HG02759 (cell line): ENCODE data around the gene RNU4-1.
"Not testable (repeated sequence)": the region's sequence is repeated elsewhere in the genome, so short reads cannot be mapped to it uniquely, and the experiment has no call there.

ENCODE experiments used
- ATAC-seq: cut with Tn5 transposase; IDR thresholded peaks from one replicate; pipeline ENCODE4 v1.9.1; 2021; ENCODE audit warnings: mild to moderate bottlenecking, moderate library complexity; ENCODE audit not compliant: unreplicated experiment

The RNU4-1 gene

DNA sequence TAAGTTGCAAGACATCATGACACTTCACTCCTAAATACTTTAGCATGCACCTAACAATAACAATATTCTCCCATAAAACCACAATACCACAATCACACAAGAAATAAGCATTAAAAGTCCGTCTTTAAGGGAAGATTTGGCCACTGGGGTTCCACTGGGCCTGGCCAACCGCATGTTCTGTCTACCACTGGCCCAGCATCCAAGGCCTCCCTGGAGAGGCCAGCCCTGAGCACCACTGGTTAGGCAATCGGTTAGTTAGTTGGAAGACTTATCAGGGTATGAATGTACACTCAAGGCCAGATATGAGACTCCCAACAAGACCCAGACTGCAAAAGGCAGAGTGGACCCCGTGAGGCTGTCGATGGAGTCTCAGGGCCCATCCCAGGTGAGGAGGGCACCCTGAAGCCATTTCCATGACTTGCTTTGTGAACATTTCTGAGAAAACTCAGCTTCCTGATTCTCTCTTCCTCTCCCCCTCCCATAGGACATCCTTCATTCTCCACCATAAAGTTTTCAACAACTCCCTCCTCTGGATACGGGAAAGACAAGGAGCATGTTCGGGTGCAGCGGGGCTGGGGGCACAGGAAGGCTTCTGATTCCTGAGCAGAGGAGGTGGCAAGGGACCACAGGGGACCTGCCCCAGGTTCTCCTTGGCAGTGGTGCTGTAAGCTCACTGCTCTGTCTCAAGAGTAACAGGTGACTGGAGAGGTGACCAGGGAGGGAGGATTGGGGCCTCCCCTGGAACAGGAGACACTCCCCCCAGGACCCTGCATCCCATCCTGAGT is 33.4 kb downstream of the RNU4-1 start:
- no peak for ATAC-seq

DNA sequence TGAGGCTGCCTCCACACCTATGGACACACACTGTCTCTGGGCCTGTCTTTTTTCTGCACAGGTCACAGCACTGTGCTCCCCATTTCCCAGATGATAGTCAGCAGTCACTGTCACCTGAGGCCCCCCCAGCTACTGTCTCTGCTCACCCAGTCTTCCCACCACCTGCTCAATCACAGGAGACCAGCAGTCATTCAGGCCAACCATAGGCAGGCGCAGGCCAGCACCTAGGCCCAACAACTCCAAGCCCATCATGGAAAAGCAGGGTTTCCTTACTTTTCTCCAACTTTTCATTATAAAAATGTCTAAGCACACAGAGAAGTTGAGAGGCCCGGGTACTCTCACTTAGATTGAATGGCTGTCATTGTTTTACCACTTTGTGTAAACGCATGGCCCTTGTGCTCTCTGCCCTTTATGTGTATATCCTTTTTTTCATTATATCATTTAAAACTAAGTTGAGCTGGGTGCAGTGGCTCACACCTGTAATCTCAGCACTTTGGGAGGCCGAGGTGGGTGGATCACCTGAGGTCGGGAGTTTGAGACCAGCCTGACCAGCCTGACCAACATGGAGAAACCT is 34.6 kb downstream of the RNU4-1 start:
- ATAC-seq = no peak

DNA sequence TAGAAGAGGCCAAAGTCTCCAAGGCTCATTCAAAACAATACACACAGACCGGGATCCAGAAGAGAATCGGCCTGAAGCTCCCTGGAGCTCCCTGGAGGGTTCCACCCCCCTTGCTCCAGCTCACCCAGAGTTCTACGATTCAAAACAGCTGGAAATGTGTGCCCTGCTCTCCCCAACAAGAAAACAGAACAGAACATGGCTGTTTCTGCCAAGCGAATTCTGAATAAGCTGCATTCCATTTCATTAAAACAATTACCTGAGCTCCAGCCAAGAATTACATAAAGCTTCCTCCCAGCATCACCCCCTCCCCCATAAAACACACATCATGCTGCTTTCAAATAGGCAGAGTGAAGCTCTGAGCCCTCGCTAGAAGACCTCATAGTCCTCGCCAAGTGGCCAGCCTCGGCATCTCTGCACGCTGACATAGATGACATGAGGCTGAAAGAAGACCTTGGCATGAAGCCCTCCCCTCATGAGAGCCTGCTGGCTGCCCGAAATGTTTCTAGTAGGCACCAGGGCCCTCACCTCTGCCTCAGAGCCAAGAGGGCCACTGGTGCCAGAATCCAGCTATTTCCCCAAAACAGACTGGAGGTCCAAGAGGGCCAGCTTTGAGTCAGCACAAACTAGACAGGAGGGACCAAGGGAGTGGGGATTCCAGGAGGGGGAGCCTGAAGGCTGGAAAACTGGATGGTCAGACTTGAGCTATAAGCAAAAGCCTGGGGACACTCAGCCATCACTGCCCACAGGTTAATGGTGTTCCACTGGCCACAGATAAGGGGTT is 35.8 kb downstream of the RNU4-1 start:
- no peak for ATAC-seq

DNA sequence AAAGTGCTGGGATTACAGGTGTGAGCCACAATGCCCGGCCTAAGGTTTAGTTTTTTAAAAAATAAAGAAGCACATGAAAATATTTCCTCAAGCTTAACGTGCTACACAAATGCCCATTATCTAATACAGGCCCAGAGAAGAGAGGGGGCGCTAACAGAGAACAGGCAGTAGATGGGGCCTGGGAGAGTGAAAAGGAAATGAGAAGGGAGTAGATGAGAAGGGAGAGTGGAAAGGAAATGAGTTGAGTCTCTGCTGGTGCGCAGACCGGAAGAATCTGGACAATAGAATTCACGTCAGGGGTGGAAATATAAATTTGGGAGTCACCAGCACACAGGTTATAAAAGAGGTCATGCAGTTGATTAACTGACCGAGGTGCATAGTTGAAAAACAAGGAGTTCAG is 38.2 kb downstream of the RNU4-1 start:
- no peak for ATAC-seq

DNA sequence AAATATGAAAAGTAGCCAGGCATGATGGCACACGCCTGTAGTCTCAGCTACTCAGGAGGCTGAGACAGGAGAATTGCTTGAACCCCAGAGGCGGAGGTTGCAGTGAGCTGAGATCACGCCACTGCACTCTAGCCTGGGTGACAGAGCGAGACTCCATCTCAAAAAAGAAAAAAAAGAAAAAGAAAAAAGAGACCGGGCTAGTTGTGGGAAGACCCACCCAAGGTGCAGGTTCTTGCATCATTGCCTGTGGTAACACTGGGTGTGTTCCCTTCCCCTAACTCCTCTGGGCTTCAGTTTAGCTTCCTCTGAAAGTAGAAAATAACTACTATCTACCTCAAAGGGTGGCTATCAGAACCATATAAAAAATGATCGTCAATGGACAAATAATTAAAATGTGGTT is 39.7 kb downstream of the RNU4-1 start:
- peak; percentile 54 for ATAC-seq

DNA sequence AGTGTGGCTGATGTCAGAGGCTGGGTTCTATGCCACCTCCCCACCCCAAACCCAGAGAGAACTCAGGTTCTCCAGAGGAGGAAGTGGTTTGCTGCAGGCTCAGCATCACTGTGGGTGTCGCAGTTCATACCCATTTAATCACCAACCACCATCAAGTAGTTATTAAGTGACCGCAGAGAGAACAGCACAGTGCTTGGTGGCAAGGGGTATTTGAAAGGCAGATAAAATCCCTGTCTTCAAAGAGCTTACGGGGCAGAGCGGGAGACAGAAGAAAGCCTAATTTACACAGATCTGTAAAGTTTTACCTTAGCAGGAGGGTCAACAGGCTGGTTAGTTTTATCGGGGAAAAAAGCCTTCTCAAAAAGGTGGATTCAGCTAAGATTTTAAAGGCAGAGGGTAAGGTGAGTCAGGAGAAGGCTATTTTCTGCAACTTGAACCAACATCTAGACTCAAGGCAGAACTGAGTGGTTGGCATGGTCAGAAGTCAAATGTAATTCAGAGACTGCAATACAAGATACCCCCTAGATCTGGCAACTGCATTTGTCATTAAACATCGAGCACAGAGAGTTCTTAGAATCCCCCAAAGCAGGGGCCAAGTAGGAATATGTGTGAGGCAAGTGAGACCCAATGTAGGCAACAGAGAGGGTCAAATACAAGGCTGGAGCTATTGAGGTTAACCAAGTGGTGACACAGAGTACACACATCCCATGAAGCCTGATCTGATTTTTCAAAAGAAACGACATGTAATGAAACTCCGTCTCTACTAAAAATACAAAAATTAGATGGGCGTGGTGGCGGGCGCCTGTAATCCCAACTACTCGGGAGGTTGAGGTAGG is 40.7 kb downstream of the RNU4-1 start:
- ATAC-seq = no peak

DNA sequence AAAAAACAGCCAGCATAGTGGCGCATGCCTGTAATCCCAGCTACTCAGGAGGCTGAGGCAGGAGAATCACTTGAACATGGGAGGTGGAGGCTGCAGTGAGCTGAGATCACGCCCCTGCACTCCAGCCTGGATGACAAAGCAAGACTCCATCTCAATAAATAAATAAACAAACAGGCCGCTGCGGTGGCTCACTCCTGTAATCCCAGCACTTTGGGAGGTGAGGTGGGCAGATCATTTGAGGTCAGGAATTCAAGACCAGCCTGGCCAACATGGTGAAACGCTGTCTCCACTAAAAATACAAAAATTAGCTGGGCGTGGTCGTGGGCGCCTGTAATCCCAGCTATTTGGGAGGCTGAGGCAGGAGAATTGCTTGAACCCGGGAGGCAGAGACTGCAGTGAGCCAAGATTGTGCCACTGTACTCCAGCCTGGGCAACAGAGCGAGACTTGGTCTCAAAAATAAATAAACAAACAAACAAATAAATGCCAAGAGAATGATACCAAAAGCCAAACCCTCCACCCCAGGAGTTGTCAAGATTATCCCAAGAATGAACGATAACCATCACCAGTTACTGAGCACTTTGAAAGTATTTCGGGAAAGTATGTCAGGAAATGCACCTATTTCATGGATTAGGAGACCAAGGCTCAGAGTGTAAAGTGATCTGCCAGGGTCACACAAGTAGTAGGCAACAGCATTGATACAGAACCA is 41.5 kb downstream of the RNU4-1 start:
- ATAC-seq = not testable (repeated sequence)

DNA sequence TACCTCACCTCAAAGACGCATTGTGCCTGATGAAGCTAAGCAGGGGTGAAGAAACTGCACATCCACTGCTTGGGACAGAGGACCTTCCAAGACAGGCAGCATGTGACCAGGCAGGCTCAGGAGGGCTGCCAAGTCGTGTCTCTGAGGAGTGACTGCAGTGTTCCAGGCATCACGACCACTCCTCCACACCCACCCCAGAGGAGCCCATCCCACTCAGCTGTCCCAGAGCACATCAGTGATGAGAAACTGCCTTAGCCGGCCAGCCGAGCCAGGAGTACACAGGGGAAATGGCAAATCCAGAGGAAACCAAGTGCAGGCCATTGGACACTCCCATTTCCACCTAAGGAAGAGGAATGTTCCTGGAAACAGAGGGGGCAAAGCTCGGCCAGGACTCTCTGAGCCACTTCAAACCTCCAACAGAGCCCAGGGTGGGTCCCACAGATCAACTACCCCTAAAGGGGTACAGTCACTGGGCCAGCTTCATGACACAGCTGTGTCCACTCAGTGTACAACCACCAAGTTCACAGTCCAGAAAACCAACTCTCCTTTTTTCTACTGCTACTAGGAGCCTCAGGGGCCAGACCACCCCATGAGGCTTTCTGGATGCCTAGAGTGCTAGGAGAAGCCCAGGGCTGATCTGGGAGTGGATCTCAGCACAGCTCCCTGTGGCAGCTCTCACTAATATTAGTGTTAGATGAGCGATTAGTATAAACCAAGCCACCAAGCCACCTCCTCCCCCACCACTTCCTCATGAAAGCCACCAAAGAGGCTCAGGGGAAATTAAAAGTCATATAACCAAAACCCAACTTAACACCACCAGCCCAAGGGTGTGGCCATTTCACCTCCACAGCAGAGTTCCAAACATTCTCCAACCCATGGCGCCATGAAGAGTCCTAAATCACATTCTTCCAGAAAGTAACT is 42.9 kb downstream of the RNU4-1 start:
- ATAC-seq = no peak

DNA sequence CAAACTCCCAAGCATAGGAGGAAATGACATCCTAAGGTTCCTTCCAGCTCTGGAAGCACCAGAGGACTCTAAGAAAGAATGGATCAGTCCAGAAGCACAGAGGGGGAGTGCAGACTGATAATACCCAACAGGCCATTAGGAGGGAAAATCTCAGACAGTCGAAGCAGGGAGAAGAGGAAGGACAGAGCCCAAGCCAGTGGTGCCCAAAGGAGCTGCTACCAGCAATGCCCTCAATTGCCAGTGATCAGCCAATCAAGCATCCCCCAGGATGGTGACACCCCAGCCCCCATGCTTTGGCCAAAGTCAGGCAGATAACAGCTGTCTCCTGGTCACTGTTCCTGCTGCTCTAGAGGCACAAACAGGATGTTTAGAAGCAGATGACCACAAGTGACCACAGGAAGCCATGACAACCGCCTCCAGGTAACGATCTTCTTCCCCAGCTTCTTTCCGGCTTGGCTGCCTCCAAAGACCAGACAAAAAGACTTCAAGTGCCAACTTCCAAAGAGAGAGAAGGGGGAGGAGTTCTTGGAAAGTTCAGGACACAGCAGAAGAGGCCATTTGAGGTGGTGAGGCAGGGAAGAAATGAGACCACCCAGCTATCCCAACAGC is 43.7 kb downstream of the RNU4-1 start:
- no peak for ATAC-seq

DNA sequence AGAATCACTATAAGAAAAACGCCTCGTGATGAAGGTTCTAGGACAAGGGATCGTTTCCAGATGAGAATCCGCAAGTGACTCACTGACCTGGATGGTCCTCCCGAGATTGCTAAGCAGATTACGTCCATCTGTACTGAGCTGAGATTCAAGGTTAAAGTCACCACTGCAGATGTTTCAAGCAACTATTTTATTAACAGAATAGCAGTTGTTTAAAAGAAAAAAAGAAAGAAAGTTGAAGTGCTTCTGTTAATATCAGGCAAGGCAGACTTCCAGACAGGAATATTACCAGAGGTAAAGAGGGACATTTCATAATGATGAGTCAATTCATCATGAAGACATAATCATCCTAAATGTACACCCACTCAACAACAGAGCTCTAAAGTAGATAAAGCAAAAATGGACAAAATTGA is 45.4 kb downstream of the RNU4-1 start:
- no peak for ATAC-seq

DNA sequence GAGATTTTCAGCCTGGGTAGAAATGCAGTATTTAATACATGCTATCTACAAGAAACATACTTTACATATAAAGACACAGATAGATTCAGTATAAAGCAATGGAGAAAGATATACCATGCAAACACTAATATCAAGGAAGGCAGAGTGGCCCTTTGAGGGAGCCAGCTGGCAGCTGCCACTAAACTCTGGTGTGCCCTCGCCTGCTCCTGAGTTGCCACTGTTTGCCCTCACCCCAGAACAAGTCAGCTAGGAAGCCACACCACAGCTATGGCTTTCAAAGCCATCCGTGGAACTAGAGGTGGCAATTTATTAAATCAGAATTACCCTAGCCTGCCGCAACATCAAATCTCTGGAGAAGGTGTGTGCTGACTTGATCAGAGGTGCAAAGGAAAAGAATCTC is 45.9 kb downstream of the RNU4-1 start:
- no peak for ATAC-seq

DNA sequence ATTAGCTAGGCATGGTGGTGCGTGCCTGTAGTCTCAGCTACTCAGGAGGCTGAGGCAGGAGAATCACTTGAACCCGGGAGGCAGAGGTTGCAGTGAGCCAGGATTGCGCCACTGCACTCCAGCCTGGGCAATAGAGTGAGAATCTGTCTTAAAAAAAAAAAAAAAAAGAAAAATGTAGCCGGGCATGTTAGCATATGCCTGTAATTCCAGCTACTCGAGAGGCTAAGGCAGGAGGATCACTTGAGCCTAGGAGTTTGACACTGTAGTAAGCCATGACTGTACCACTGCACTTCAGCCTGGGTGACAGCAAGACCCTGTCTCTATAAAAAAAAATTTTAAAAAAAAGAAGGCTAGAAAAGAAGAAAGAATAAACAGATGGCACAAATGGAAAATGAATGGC is 46.3 kb downstream of the RNU4-1 start:
- not testable (repeated sequence) for ATAC-seq
